NB4 (cell line): ENCODE data around the gene SLC35D3.

Source experiments
- DNase-seq: peaks from one replicate; pipeline ENCODE4 v3.0.0; 2010; ENCODE audit warnings: low read depth
- H3K4me3 ChIP-seq: one replicate; pipeline ENCODE4 v1.5.1; 2011; ENCODE audit warnings: mild to moderate bottlenecking, low read depth, low read length, moderate library complexity
- CTCF ChIP-seq: IDR thresholded peaks from one replicate; pipeline ENCODE4 v1.5.1; 2012; ENCODE audit warnings: low read depth, low read length
- MAX ChIP-seq: IDR thresholded peaks from 2 replicates; pipeline ENCODE4 v1.6.1; 2011; ENCODE audit warnings: low read depth, low read length
- MYC ChIP-seq: IDR thresholded peaks from 2 replicates; pipeline ENCODE4 v1.6.1; 2011; ENCODE audit warnings: low read depth, low read length
- POLR2A ChIP-seq: IDR thresholded peaks from 2 replicates; pipeline ENCODE4 v1.6.1; 2011; ENCODE audit warnings: mild to moderate bottlenecking; ENCODE audit not compliant: insufficient read length; ENCODE audit errors: extremely low read depth

SLC35D3 gene

GRCh38 chr6:136889271-136890193 lies 32.6 kb upstream of the SLC35D3 start:
- TF ChIP-seq MYC (no peak), MAX (peak; percentile 35; the same call in 1 of the 2 replicates)
- DNase-seq = peak; percentile 45

GRCh38 chr6:136890194-136890839 lies 31.8 kb upstream of the SLC35D3 start:
- no peak overlapping the region for H3K4me3 ChIP-seq
- peak; percentile 22 for DNase-seq
- TF ChIP-seq POLR2A (no peak), MYC (no peak), MAX (peak; percentile 2; the same call in 1 of the 2 replicates), CTCF (no peak)

More at GRCh38 chr6:136889271-136890193, 32.6 kb upstream of the SLC35D3 start:
- H3K4me3 ChIP-seq = peak overlapping the region; percentile 32

GRCh38 chr6:136890986-136891385 lies 31.1 kb upstream of the SLC35D3 start:
- no peak for DNase-seq
- no peak overlapping the region for H3K4me3 ChIP-seq
- TF ChIP-seq MAX = no peak

GRCh38 chr6:136893187-136893586 lies 28.9 kb upstream of the SLC35D3 start:
- no peak for DNase-seq
- TF ChIP-seq MYC (no peak), POLR2A (no peak), CTCF (no peak), MAX (no peak)
- H3K4me3 ChIP-seq = no peak overlapping the region

GRCh38 chr6:136895901-136896300 lies 26.2 kb upstream of the SLC35D3 start:
- H3K4me3 ChIP-seq = no peak overlapping the region
- TF ChIP-seq MYC (no peak), POLR2A (no peak), MAX (no peak), CTCF (no peak)
- no peak for DNase-seq

- DNase-seq = no peak
- H3K4me3 ChIP-seq = no peak overlapping the region
- TF ChIP-seq MYC (no peak), MAX (no peak), POLR2A (no peak), CTCF (no peak)
Observed at GRCh38 chr6:136897071-136897470, 25.0 kb upstream of the SLC35D3 start.
